Measurements from ENCODE around the gene CRYL1.

Gene CRYL1

DNA sequence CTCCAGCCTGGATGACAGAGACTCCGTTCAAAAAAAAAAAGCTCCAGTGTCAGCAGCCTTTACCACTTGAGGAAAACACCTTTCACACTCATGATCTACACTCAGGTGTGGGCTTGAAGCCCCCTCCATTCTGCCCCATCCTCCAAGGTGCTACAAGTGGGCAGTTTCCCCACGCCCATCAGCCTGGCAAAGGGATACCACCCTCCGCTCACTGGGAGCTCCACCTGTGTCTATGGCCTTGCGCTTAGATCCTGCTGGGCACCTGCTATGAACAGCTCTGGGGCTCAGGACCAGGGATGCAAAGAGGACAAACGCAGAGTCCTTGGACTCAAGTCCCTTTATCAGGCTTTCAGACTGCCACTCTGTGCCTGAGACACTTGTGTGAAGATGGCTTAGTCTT, 127.8 kb downstream of the CRYL1 start:
- TF ChIP-seq, protein P1, sequence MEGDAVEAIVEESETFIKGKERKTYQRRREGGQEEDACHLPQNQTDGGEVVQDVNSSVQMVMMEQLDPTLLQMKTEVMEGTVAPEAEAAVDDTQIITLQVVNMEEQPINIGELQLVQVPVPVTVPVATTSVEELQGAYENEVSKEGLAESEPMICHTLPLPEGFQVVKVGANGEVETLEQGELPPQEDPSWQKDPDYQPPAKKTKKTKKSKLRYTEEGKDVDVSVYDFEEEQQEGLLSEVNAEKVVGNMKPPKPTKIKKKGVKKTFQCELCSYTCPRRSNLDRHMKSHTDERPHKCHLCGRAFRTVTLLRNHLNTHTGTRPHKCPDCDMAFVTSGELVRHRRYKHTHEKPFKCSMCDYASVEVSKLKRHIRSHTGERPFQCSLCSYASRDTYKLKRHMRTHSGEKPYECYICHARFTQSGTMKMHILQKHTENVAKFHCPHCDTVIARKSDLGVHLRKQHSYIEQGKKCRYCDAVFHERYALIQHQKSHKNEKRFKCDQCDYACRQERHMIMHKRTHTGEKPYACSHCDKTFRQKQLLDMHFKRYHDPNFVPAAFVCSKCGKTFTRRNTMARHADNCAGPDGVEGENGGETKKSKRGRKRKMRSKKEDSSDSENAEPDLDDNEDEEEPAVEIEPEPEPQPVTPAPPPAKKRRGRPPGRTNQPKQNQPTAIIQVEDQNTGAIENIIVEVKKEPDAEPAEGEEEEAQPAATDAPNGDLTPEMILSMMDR (IDR thresholded peaks at IDR 0.05; ENCODE audit: low read depth, low read length): no peak
- H3K4me3 ChIP-seq (ENCODE audit: low read depth, low read length): no peak overlapping the region
- no peak for DNase-seq (ENCODE audit: low read depth, low spot score)
- in situ Hi-C loops (cut with HindIII; ENCODE audit: low sequenced_read_pairs): no loop called here

GRCh38 chr13:20395061-20395916, 130.4 kb downstream of the CRYL1 start:
- TF ChIP-seq, protein P1 (IDR thresholded peaks at IDR 0.05; ENCODE audit: low read depth, low read length): no peak
- in situ Hi-C loops (cut with HindIII; ENCODE audit: low sequenced_read_pairs): no loop called here
- no peak for DNase-seq (ENCODE audit: low read depth, low spot score)
- no peak overlapping the region for H3K4me3 ChIP-seq (ENCODE audit: low read depth, low read length)

- in situ Hi-C loops (cut with HindIII; ENCODE audit: low sequenced_read_pairs): no loop called here
- no peak for DNase-seq (ENCODE audit: low read depth, low spot score)
- H3K4me3 ChIP-seq (ENCODE audit: low read depth, low read length): no peak overlapping the region
- TF ChIP-seq, protein P1 (IDR thresholded peaks at IDR 0.05; ENCODE audit: low read depth, low read length): no peak
These were observed 131.2 kb downstream of the CRYL1 start for GRCh38 chr13:20394506-20394905.

- in situ Hi-C loops (cut with HindIII; ENCODE audit: low sequenced_read_pairs): no loop called here
- DNase-seq (ENCODE audit: low read depth, low spot score): no peak
- TF ChIP-seq, protein P1 (IDR thresholded peaks at IDR 0.05; ENCODE audit: low read depth, low read length): no peak
- no peak overlapping the region for H3K4me3 ChIP-seq (ENCODE audit: low read depth, low read length)
These were observed 131.5 kb downstream of the CRYL1 start for GRCh38 chr13:20394169-20394501.

GRCh38 chr13:20393273-20394168, 132.1 kb downstream of the CRYL1 start:
- no peak for DNase-seq (ENCODE audit: low read depth, low spot score)
- in situ Hi-C loops (cut with HindIII; ENCODE audit: low sequenced_read_pairs): no loop called here
- TF ChIP-seq, protein P1 (IDR thresholded peaks at IDR 0.05; ENCODE audit: low read depth, low read length): no peak
- no peak overlapping the region for H3K4me3 ChIP-seq (ENCODE audit: low read depth, low read length)

GRCh38 chr13:20392530-20392929, 133.1 kb downstream of the CRYL1 start:
- TF ChIP-seq, protein P1 (IDR thresholded peaks at IDR 0.05; ENCODE audit: low read depth, low read length): no peak
- in situ Hi-C loops (cut with HindIII; ENCODE audit: low sequenced_read_pairs): no loop called here

More at GRCh38 chr13:20392530-20392929, 133.1 kb downstream of the CRYL1 start:
- no peak overlapping the region for H3K4me3 ChIP-seq (ENCODE audit: low read depth, low read length)
- no peak for DNase-seq (ENCODE audit: low read depth, low spot score)

Measured in astrocyte of the spinal cord (primary cell).